HepG2 (cell line): ENCODE measurements around the gene UBAP2L. TPM values are rescaled to one million over a fixed set of nuclear protein-coding genes. Genes with fewer than 3 reads are reported as not detected.

Experiments
- CBX5 ChIP-seq: sonication (generic); formaldehyde crosslinking; IDR thresholded peaks from 2 replicates; pipeline ENCODE4 v1.4.0; 2020; ENCODE audit warnings: missing genetic modification reagents, borderline replicate concordance
- CREM ChIP-seq, 2 experiments: sonication (generic) in 1 of 2; formaldehyde crosslinking in 1 of 2; IDR thresholded peaks; 2 replicates each; pipeline versions ENCODE4 v1.4.0 to v1.6.1; 2016 to 2020; ENCODE audit warnings: antibody characterized with exemption in 1 of 2, mild to moderate bottlenecking in 1 of 2, missing genetic modification reagents in 1 of 2
- EP300 ChIP-seq, 3 experiments: sonication (generic) in 1 of 3; formaldehyde crosslinking in 1 of 3; IDR thresholded peaks; 2 replicates each; pipeline versions ENCODE4 v1.5.1 to v1.6.1; 2011 to 2020; ENCODE audit warnings: low read depth in 2 of 3, low read length in 2 of 3, borderline replicate concordance in 1 of 3, improper control_type of control experiment in 1 of 3, mild to moderate bottlenecking in 1 of 3, missing genetic modification reagents in 1 of 3, moderate library complexity in 1 of 3
- FOXK1 ChIP-seq: sonication (generic); formaldehyde crosslinking; IDR thresholded peaks from 2 replicates; pipeline ENCODE4 v1.4.0; 2020; ENCODE audit warnings: low read depth, missing genetic modification reagents, borderline replicate concordance
- FOXM1 ChIP-seq: sonication (generic); formaldehyde crosslinking; IDR thresholded peaks from 2 replicates; pipeline ENCODE4 v1.5.0; 2020; ENCODE audit warnings: missing genetic modification reagents
- GRHL1 ChIP-seq: sonication (generic); formaldehyde crosslinking; conservative IDR thresholded peaks from 2 replicates; pipeline ENCODE4 v1.8.0; 2022; ENCODE audit warnings: missing genetic modification reagents
- ISX ChIP-seq: sonication (generic); formaldehyde crosslinking; conservative IDR thresholded peaks from 2 replicates; pipeline ENCODE4 v1.5.0; 2020; ENCODE audit warnings: missing genetic modification reagents
- MAFF ChIP-seq: IDR thresholded peaks from 2 replicates; pipeline ENCODE4 v1.6.1; 2011; ENCODE audit warnings: low read depth, low read length, improper control_type of control experiment
- NFIB ChIP-seq: sonication (generic); formaldehyde crosslinking; IDR thresholded peaks from 2 replicates; pipeline ENCODE4 v1.9.0; 2021; ENCODE audit warnings: missing genetic modification reagents, mild to moderate bottlenecking, borderline replicate concordance
- RBAK ChIP-seq: sonication (generic); formaldehyde crosslinking; IDR thresholded peaks from 2 replicates; pipeline ENCODE4 v1.5.1; 2020; ENCODE audit warnings: mild to moderate bottlenecking, missing genetic modification reagents
- SMAD3 ChIP-seq: sonication (generic); formaldehyde crosslinking; IDR thresholded peaks from 2 replicates; pipeline ENCODE4 v1.4.0; 2020; ENCODE audit warnings: missing genetic modification reagents
- SP1 ChIP-seq, 2 experiments: fragments of 450-650 bp in 1 of 2; sonication (generic) in 1 of 2; formaldehyde crosslinking in 1 of 2; IDR thresholded peaks; 2 replicates each; pipeline versions ENCODE4 v1.4.0 to v1.6.1; 2016 to 2020; ENCODE audit warnings: missing genetic modification reagents in 1 of 2
- SRSF9 ChIP-seq: fragments of 200-400 bp; formaldehyde crosslinking; IDR thresholded peaks from 2 replicates; pipeline ENCODE4 v1.6.1; 2018; ENCODE audit warnings: borderline replicate concordance, mild to moderate bottlenecking, low read depth, low read length; ENCODE audit not compliant: insufficient read depth, poor library complexity, severe bottlenecking
- STAT6 ChIP-seq: sonication (generic); formaldehyde crosslinking; IDR thresholded peaks from 2 replicates; pipeline ENCODE4 v1.4.0; 2020; ENCODE audit warnings: missing genetic modification reagents, mild to moderate bottlenecking, borderline replicate concordance
- SUZ12 ChIP-seq: fragments of 150-350 bp; IDR thresholded peaks from 2 replicates; pipeline ENCODE4 v1.6.1; 2014; ENCODE audit warnings: low read depth, low read length
- ZFAT ChIP-seq: sonication (generic); formaldehyde crosslinking; conservative IDR thresholded peaks from 2 replicates; pipeline ENCODE4 v1.8.1; 2023; ENCODE audit warnings: missing genetic modification reagents, inconsistent platforms
- ZFP41 ChIP-seq: sonication (generic); formaldehyde crosslinking; IDR thresholded peaks from 2 replicates; pipeline ENCODE4 v1.4.0; 2020; ENCODE audit warnings: mild to moderate bottlenecking, missing genetic modification reagents, borderline replicate concordance
- ZNF766 ChIP-seq: sonication (generic); formaldehyde crosslinking; IDR thresholded peaks from 2 replicates; pipeline ENCODE4 v1.5.0; 2020; ENCODE audit warnings: missing genetic modification reagents, borderline replicate concordance
- ZNF768 ChIP-seq: sonication (generic); formaldehyde crosslinking; IDR thresholded peaks from 2 replicates; pipeline ENCODE4 v1.4.0; 2020; ENCODE audit warnings: missing genetic modification reagents
- ZNF772 ChIP-seq: sonication (generic); formaldehyde crosslinking; IDR thresholded peaks from 2 replicates; pipeline ENCODE4 v1.5.0; 2020; ENCODE audit warnings: mild to moderate bottlenecking, missing genetic modification reagents
- ZNF891 ChIP-seq: sonication (generic); formaldehyde crosslinking; IDR thresholded peaks from 2 replicates; pipeline ENCODE4 v1.5.0; 2020; ENCODE audit warnings: mild to moderate bottlenecking, missing genetic modification reagents
- ZSCAN12 ChIP-seq: sonication (generic); formaldehyde crosslinking; IDR thresholded peaks from 2 replicates; pipeline ENCODE4 v1.9.0; 2021; ENCODE audit warnings: mild to moderate bottlenecking, missing genetic modification reagents
- ZSCAN21 ChIP-seq: sonication (generic); formaldehyde crosslinking; IDR thresholded peaks from 2 replicates; pipeline ENCODE4 v1.8.0; 2022; ENCODE audit warnings: mild to moderate bottlenecking, missing genetic modification reagents, moderate library complexity, borderline replicate concordance
- polyA plus RNA-seq, 8 experiments: library from polyadenylated mRNA; depleted of rRNA in 3 of 8; stranded (reverse) in 7 of 8; unstranded in 1 of 8; fragments of >200 nt; fragmentation: Illumina TruSeq in 4 of 8; extraction: Trizol in 4 of 8; gene quantifications; 2 replicates each; pipeline versions ENCODE4 v1.2.1 to v1.2.3, GENCODE V29; 2011 to 2016; ENCODE audit warnings: low read depth in 4 of 8, missing spikeins in 1 of 8, mixed read lengths in 1 of 8; ENCODE audit not compliant: insufficient read depth in 1 of 8
- total RNA-seq, 5 experiments: library from RNA; depleted of rRNA; stranded (reverse); fragments of >200 nt; fragmentation: Illumina TruSeq; extraction: Trizol; gene quantifications; 2 replicates each; pipeline ENCODE4 v1.2.3, GENCODE V29; 2016; ENCODE audit warnings: low read depth in 1 of 5
- TF ChIP-seq, protein P1 (sequence below): sonication (generic); formaldehyde crosslinking; IDR thresholded peaks from 2 replicates; pipeline ENCODE4 v1.4.0; 2020; ENCODE audit warnings: missing genetic modification reagents, low read depth, mild to moderate bottlenecking, borderline replicate concordance

The UBAP2L gene
- total and polyA plus RNA-seq, 2 of the 13 experiments (the other 11 are each of a cell fraction or from before 2014, with no cell fraction given) = 74.2 to 159 TPM

DNA sequence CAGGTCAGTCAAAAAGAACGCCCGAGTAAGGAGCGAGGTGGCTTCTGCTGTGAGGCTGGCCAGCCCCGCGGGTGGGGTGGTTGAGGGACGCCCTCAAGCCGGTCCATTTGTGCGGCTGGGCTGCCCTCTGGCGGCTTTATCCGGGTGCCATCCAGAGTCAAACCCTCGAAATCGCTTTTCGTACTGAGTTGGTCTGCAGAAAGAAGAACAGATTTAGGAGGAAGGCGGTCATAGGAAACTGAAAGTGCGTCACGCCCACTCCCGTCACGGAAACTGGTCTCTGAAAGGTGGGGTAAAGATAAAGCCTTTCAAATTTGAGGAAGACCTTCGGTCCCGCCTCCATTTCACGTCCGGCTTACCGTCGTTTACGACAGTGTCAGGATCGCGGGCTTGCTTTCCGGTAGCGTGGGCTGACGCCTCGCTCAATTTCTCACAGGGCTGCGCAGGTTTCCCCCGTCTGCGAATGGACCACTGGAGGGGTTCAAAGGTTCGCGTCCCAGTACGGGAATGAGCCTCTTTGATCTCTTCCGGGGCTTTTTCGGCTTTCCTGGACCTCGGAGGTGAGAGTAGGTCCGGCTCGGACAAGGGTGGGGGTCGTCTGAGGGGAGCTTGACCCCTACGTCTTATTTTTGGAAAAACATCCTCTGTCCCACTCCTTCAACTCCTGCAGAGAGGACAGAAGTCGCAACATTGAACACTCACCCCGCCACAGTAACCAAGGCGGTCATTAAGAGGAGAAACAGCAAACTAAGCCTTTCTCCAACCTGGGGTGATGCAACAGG is 51.7 kb downstream of the UBAP2L start, which contains the start of gene HAX1 (continued):
- TF ChIP-seq STAT6 (CRISPR knock-in tag) (peak; percentile 38; the same call in 1 of the 2 replicates), ZNF766 (no peak), ZFAT (CRISPR knock-in tag) (no peak), CBX5 (CRISPR knock-in tag) (no peak; the same call in 1 of the 2 replicates), ZNF772 (CRISPR knock-in tag) (peak; percentile 75; the same call in 1 of the 2 replicates), FOXM1 (CRISPR knock-in tag) (no peak), SUZ12 (no peak), ZFP41 (CRISPR knock-in tag) (no peak), NFIB (CRISPR knock-in tag) (no peak), ZSCAN21 (CRISPR knock-in tag) (no peak), SRSF9 (no peak), MAFF (no peak), SP1 (IDR thresholded peaks at IDR 0.05) (no peak), SP1 (CRISPR knock-in tag; IDR thresholded peaks at IDR 0.05) (peak; percentile 43; the same call in 1 of the 2 replicates), SMAD3 (CRISPR knock-in tag) (no peak), FOXK1 (peak; percentile 71; the same call in 1 of the 2 replicates), CREM (IDR thresholded peaks at IDR 0.05) (peak; percentile 75), CREM (CRISPR knock-in tag; IDR thresholded peaks at IDR 0.05) (no peak), ZNF891 (CRISPR knock-in tag) (peak; percentile 73; the same call in 1 of the 2 replicates), RBAK (no peak), ISX (CRISPR knock-in tag) (no peak), GRHL1 (CRISPR knock-in tag) (no peak), ZNF768 (CRISPR knock-in tag) (0 out of 2 replicates have a peak, but pooled peaks have one; percentile 2), EP300 (IDR thresholded peaks at IDR 0.05; ENCODE audit: low read depth in 2 of 2, low read length in 2 of 2) (peak in 1 of 2 experiments; percentile 23; a peak in 2 of 4 replicates), EP300 (CRISPR knock-in tag; IDR thresholded peaks at IDR 0.05; ENCODE audit: borderline replicate concordance) (no peak), ZSCAN12 (no peak)
- TF ChIP-seq, protein P1, sequence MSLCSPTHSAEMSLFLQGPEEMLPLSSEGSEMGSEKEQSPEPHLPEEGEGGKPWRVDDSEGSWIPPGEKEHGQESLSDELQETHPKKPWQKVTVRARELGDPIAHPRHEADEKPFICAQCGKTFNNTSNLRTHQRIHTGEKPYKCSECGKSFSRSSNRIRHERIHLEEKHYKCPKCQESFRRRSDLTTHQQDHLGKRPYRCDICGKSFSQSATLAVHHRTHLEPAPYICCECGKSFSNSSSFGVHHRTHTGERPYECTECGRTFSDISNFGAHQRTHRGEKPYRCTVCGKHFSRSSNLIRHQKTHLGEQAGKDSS (CRISPR knock-in tag) = no peak; the same call in 1 of the 2 replicates
